SK-N-SH (cell line): ENCODE data around the gene PHLDB2. TPM values are rescaled to one million over a fixed set of nuclear protein-coding genes. Genes with fewer than 3 reads are reported as not detected.
A peak's percentile ranks its signal among the peaks of the same experiment; 100 is the strongest.

ENCODE experiments used
- CTCF ChIA-PET: fragments of 300-600, 350-600 bp; formaldehyde crosslinking; extraction: SDS; loops from one replicate; lab custom pipeline; 2021; lab: Yijun Ruan, JAX
- POLR2A ChIA-PET: fragments of 350-600 bp; sonication (Branson Sonifier 250); formaldehyde crosslinking; extraction: SDS; loops from one replicate; lab custom pipeline; 2020; ENCODE audit warnings: antibody characterized with exemption, inconsistent platforms; lab: Yijun Ruan, JAX
- DNase-seq: peaks from one replicate; pipeline ENCODE4 v3.0.0; 2012
- H2AFZ ChIP-seq: fragments of 200-600 bp; sonication (generic); 2 replicates; pipeline ENCODE4 v1.8.1; 2016; ENCODE audit warnings: antibody characterized with exemption, mild to moderate bottlenecking, low read depth
- H3F3A ChIP-seq: fragments of 200-600 bp; sonication (generic); replicated peaks from 2 replicates; pipeline ENCODE3; 2016; ENCODE audit warnings: antibody characterized with exemption, mild to moderate bottlenecking; ENCODE audit not compliant: insufficient read depth
- H3K27ac ChIP-seq, 2 experiments: fragments of 200-500 bp in 1 of 2; fragments of 200-600 bp in 1 of 2; sonication (Bioruptor generic) in 1 of 2; sonication (generic), shearing (Covaris generic) in 1 of 2; 2 replicates each; pipeline versions ENCODE4 v1.5.1 to v1.6.1; 2014 to 2016; ENCODE audit warnings: low read depth in 2 of 2, inconsistent platforms in 1 of 2, low read length in 1 of 2, mild to moderate bottlenecking in 1 of 2, mixed read lengths in 1 of 2
- H3K27me3 ChIP-seq: fragments of 200-600 bp; sonication (generic), shearing (Covaris generic); 2 replicates; pipeline ENCODE4 v1.6.1; 2016; ENCODE audit warnings: mixed run types; ENCODE audit not compliant: insufficient read depth
- H3K36me3 ChIP-seq, 2 experiments: fragments of 200-500 bp in 1 of 2; fragments of 200-600 bp in 1 of 2; sonication (Bioruptor generic) in 1 of 2; sonication (generic) in 1 of 2; replicated peaks in 1 of 2; 2 replicates each; pipeline versions ENCODE3 to v1.5.1; 2014 to 2016; ENCODE audit warnings: low read length in 1 of 2, mild to moderate bottlenecking in 1 of 2; ENCODE audit not compliant: insufficient read depth in 2 of 2, control insufficient read depth in 1 of 2
- H3K4me1 ChIP-seq, 2 experiments: fragments of 200-500 bp in 1 of 2; fragments of 200-600 bp in 1 of 2; sonication (Bioruptor generic) in 1 of 2; sonication (generic), shearing (Covaris generic) in 1 of 2; 2 replicates each; pipeline versions ENCODE4 v1.5.1 to v1.6.1; 2014 to 2016; ENCODE audit warnings: low read depth in 1 of 2, low read length in 1 of 2, mixed run types in 1 of 2; ENCODE audit not compliant: insufficient read depth in 2 of 2, control insufficient read depth in 1 of 2
- H3K4me2 ChIP-seq: fragments of 200-600 bp; sonication (generic), shearing (Covaris generic); 2 replicates; pipeline ENCODE4 v1.6.1; 2017; ENCODE audit warnings: mixed run types
- H3K4me3 ChIP-seq, 2 experiments: fragments of 200-500 bp in 1 of 2; fragments of 200-600 bp in 1 of 2; sonication (Bioruptor generic) in 1 of 2; sonication (generic), shearing (Covaris generic) in 1 of 2; 2 replicates each; pipeline versions ENCODE4 v1.5.1 to v1.8.1; 2014 to 2016; ENCODE audit warnings: low read depth in 2 of 2, inconsistent platforms in 1 of 2, low read length in 1 of 2, mild to moderate bottlenecking in 1 of 2, mixed read lengths in 1 of 2, moderate library complexity in 1 of 2
- H3K79me2 ChIP-seq: fragments of 200-600 bp; sonication (generic); 2 replicates; pipeline ENCODE4 v1.8.1; 2017; ENCODE audit warnings: mild to moderate bottlenecking; ENCODE audit not compliant: insufficient read depth
- H3K9ac ChIP-seq: fragments of 200-600 bp; sonication (generic); 2 replicates; pipeline ENCODE4 v1.6.1; 2017; ENCODE audit warnings: mixed run types
- H3K9me2 ChIP-seq: fragments of 200-600 bp; sonication (generic); 2 replicates; pipeline ENCODE4 v1.6.1; 2017; ENCODE audit warnings: mixed run types
- H3K9me3 ChIP-seq: fragments of 200-600 bp; sonication (generic); 2 replicates; pipeline ENCODE4 v1.6.1; 2017; ENCODE audit warnings: mixed run types, mild to moderate bottlenecking, moderate library complexity
- H4K20me1 ChIP-seq: fragments of 200-600 bp; sonication (generic); 2 replicates; pipeline ENCODE4 v1.6.1; 2017; ENCODE audit warnings: mild to moderate bottlenecking, mixed run types; ENCODE audit not compliant: insufficient read depth
- FOXJ3 ChIP-seq: sonication (generic); formaldehyde crosslinking; IDR thresholded peaks from 2 replicates; pipeline ENCODE4 v1.5.1; 2020; ENCODE audit warnings: mild to moderate bottlenecking, missing genetic modification reagents
- GABPA ChIP-seq: IDR thresholded peaks from 2 replicates; pipeline ENCODE4 v1.4.0; 2012; ENCODE audit warnings: low read depth, mild to moderate bottlenecking
- GATA2 ChIP-seq: sonication (generic); formaldehyde crosslinking; IDR thresholded peaks from 2 replicates; pipeline ENCODE4 v1.5.0; 2020; ENCODE audit warnings: mild to moderate bottlenecking, missing genetic modification reagents
- MXI1 ChIP-seq: IDR thresholded peaks from 2 replicates; pipeline ENCODE4 v1.6.1; 2012; ENCODE audit warnings: mild to moderate bottlenecking, low read depth, low read length, improper control_type of control experiment
- NRF1 ChIP-seq: IDR thresholded peaks from 2 replicates; pipeline ENCODE4 v1.6.1; 2012; ENCODE audit warnings: low read depth, mild to moderate bottlenecking, low read length
- RAD21 ChIP-seq: IDR thresholded peaks from 2 replicates; pipeline ENCODE4 v1.6.1; 2012; ENCODE audit warnings: mild to moderate bottlenecking, low read length
- SMC3 ChIP-seq: IDR thresholded peaks from 2 replicates; pipeline ENCODE4 v1.6.1; 2012; ENCODE audit warnings: low read depth, low read length, improper control_type of control experiment
- TCF12 ChIP-seq: IDR thresholded peaks from 2 replicates; pipeline ENCODE4 v1.4.0; 2012
- TEAD4 ChIP-seq: IDR thresholded peaks from 2 replicates; pipeline ENCODE4 v1.4.0; 2012; ENCODE audit warnings: mild to moderate bottlenecking, borderline replicate concordance; ENCODE audit not compliant: insufficient read depth
- USF2 ChIP-seq: fragments of 150-350 bp; IDR thresholded peaks from 2 replicates; pipeline ENCODE4 v1.6.1; 2017; ENCODE audit warnings: antibody characterized with exemption, low read length, low read depth, borderline replicate concordance
- WGBS: methylation state at CpG from one replicate; pipeline ENCODE4 v1.1.6; 2017; ENCODE audit warnings: low lambda C conversion rate; 5-methylcytosine and 5-hydroxymethylcytosine counted together
- polyA plus RNA-seq, 3 experiments: library from polyadenylated mRNA; depleted of rRNA; stranded (reverse); fragments of >200 nt; gene quantifications; 2 replicates each; pipeline ENCODE4 v1.2.3, GENCODE V29; 2012
- TF ChIP-seq, protein P1 (sequence below): fragments of 200-600 bp; sonication (generic); IDR thresholded peaks from 2 replicates; pipeline ENCODE4 v1.6.1; 2017; ENCODE audit warnings: antibody characterized with exemption, mild to moderate bottlenecking, moderate library complexity
- TF ChIP-seq, protein P2 (sequence below): IDR thresholded peaks from 2 replicates; pipeline ENCODE4 v1.4.0; 2012; ENCODE audit warnings: low read depth

Gene PHLDB2
- polyA plus RNA-seq, 1 of the 3 experiments (the other 2 are of a cell fraction) = 18.0 TPM

DNA sequence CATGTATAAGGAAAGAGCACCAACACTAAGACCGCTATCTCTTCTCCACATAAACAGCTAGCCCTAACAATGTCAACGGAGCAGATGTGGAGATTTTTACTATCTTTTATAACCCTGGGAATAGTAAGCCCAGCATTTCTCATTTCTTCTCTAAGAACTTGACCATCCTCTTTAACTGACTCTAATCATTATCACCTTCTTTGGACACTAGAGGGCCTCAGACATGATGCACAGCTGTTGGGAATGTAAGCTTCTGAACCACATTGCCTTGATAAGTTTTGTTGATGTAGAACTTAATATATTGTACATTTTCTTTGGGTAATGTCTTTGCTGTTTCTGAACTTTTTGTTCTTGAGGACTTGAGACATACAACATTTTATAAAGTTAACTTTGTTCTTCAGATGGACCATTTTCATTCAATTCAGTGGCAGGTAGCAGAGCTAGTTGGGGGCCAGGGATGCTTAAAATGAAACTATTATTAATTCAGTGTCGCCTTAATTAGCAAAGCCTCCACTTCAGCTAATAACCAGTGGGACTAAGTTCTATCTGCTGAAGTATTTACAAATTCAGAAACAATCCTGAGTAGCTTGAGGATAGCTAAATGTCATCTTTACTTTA, 130.1 kb downstream of the PHLDB2 start:
- 67% methylated on average over 3 of the region's 3 CpGs for WGBS
- Histone ChIP-seq H4K20me1 (no peaks in the 10 kb centered on the region), H3K79me2 (peaks cover 6% of the 10 kb centered on the region), H3K27ac (0 out of 4 replicates have a peak overlapping the region, but pooled peaks of 1 of the 2 experiments have one; percentile 7), H3F3A (peaks cover 20% of the 10 kb centered on the region), H3K36me3 (peaks cover 40 to 45% of the 10 kb centered on the region in 2 experiments), H3K4me2 (no peak overlapping the region), H2AFZ (no peak overlapping the region), H3K9ac (no peak overlapping the region), H3K27me3 (no peaks in the 10 kb centered on the region), H3K9me3 (no peaks in the 10 kb centered on the region), H3K9me2 (no peaks in the 10 kb centered on the region), H3K4me1 (peaks cover 0 to 5% of the 10 kb centered on the region in 2 experiments; a peak in 1 of 4 replicates), H3K4me3 (peak overlapping the region in 1 of 2 experiments; percentile 5; a peak in 1 of 4 replicates)
- DNase-seq = peak; percentile 57
- TF ChIP-seq NRF1 (0 out of 2 replicates have a peak, but pooled peaks have one; percentile 15), TCF12 (peak; percentile 32; the same call in 1 of the 2 replicates), RAD21 (peak; percentile 77), MXI1 (no peak), SMC3 (peak; percentile 77)
- TF ChIP-seq, protein P1, sequence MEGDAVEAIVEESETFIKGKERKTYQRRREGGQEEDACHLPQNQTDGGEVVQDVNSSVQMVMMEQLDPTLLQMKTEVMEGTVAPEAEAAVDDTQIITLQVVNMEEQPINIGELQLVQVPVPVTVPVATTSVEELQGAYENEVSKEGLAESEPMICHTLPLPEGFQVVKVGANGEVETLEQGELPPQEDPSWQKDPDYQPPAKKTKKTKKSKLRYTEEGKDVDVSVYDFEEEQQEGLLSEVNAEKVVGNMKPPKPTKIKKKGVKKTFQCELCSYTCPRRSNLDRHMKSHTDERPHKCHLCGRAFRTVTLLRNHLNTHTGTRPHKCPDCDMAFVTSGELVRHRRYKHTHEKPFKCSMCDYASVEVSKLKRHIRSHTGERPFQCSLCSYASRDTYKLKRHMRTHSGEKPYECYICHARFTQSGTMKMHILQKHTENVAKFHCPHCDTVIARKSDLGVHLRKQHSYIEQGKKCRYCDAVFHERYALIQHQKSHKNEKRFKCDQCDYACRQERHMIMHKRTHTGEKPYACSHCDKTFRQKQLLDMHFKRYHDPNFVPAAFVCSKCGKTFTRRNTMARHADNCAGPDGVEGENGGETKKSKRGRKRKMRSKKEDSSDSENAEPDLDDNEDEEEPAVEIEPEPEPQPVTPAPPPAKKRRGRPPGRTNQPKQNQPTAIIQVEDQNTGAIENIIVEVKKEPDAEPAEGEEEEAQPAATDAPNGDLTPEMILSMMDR = peak; percentile 86
- POLR2A ChIA-PET = interaction anchor here (0.6 to 1.7 kb wide), 2 partner anchors 10 to 26 kb away, joined by 3 to 6 read pairs; partner anchors contain the start of gene ABHD10
- CTCF ChIA-PET = interaction anchor here (0.6 to 6.5 kb wide), 20 partner anchors 10 to 366 kb away, joined by 3 to 90 read pairs (median 4); partner anchors contain the start of genes ABHD10 and TAGLN3

- Histone ChIP-seq H3K4me3 (no peak overlapping the region), H2AFZ (no peak overlapping the region), H3K79me2 (peaks cover 5% of the 10 kb centered on the region), H3K9me3 (no peaks in the 10 kb centered on the region), H3K9ac (no peak overlapping the region), H3K9me2 (no peaks in the 10 kb centered on the region), H3K4me2 (no peak overlapping the region), H4K20me1 (no peaks in the 10 kb centered on the region), H3K4me1 (peaks cover 0 to 5% of the 10 kb centered on the region in 2 experiments; a peak in 1 of 4 replicates), H3K36me3 (peaks cover 24 to 28% of the 10 kb centered on the region in 2 experiments), H3F3A (peaks cover 17% of the 10 kb centered on the region), H3K27ac (no peak overlapping the region), H3K27me3 (no peaks in the 10 kb centered on the region)
- POLR2A ChIA-PET = no interaction called here
- TF ChIP-seq, protein P2, sequence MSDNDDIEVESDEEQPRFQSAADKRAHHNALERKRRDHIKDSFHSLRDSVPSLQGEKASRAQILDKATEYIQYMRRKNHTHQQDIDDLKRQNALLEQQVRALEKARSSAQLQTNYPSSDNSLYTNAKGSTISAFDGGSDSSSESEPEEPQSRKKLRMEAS = no peak
- no peak for TF ChIP-seq TCF12
- TF ChIP-seq TEAD4 = no peak
- TF ChIP-seq FOXJ3 (CRISPR knock-in tag) = no peak
- no peak for TF ChIP-seq GABPA
- no peak for TF ChIP-seq NRF1
- no peak for TF ChIP-seq USF2
- no peak for TF ChIP-seq GATA2 (CRISPR knock-in tag)
- WGBS = 100% methylated on average over 2 of the region's 2 CpGs
- no peak for DNase-seq
- CTCF ChIA-PET = interaction anchor here (2.4 to 14.5 kb wide), 4 partner anchors 8 to 51 kb away, joined by 5 to 165 read pairs (median 71); partner anchors contain the start of gene TAGLN3
These were observed 134.0 kb downstream of the PHLDB2 start for GRCh38 chr3:111993038-111993437.
